CD14-positive monocyte (primary cell): ENCODE data around the gene KDM1B. TPM values are rescaled to one million over a fixed set of nuclear protein-coding genes. Genes with fewer than 3 reads are reported as not detected.
A peak's percentile ranks its signal among the peaks of the same experiment; 100 is the strongest.

ENCODE experiments used
- DNase-seq, 3 donors: peaks; one replicate each; pipeline ENCODE4 v3.0.0-alpha.2; 2011 to 2022
- H2AFZ ChIP-seq: 2 replicates; pipeline ENCODE4 v1.6.0; 2012; ENCODE audit warnings: mild to moderate bottlenecking, low read depth, low read length, inconsistent platforms; ENCODE audit not compliant: insufficient read depth, poor library complexity, severe bottlenecking
- H3K27ac ChIP-seq, 2 donors: 1 replicate in 1 of 2; 2 replicates in 1 of 2; pipeline ENCODE4 v1.5.1; 2012 to 2013; ENCODE audit warnings: low read length in 2 of 2, control low read depth in 1 of 2, inconsistent platforms in 1 of 2, low read depth in 1 of 2, mild to moderate bottlenecking in 1 of 2
- H3K27me3 ChIP-seq, 2 donors: one replicate each; pipeline versions ENCODE4 v1.6.0 to v1.6.1; 2011 to 2013; ENCODE audit warnings: low read length in 2 of 2; ENCODE audit not compliant: control insufficient read depth in 2 of 2, insufficient read depth in 2 of 2
- H3K36me3 ChIP-seq, 2 donors: replicated peaks in 1 of 2; 1 replicate in 1 of 2; 2 replicates in 1 of 2; pipeline versions ENCODE4 v1.5.1 to v1.6.1; 2012 to 2013; ENCODE audit warnings: low read length in 2 of 2, control low read depth in 1 of 2, inconsistent platforms in 1 of 2, mild to moderate bottlenecking in 1 of 2; ENCODE audit not compliant: insufficient read depth in 2 of 2, control insufficient read depth in 1 of 2
- H3K4me1 ChIP-seq, 2 donors: 1 replicate in 1 of 2; 2 replicates in 1 of 2; pipeline versions ENCODE4 v1.5.1 to v1.6.1; 2012 to 2013; ENCODE audit warnings: low read length in 2 of 2, control low read depth in 1 of 2, inconsistent platforms in 1 of 2, mild to moderate bottlenecking in 1 of 2, moderate library complexity in 1 of 2; ENCODE audit not compliant: insufficient read depth in 2 of 2, control insufficient read depth in 1 of 2
- H3K4me2 ChIP-seq: replicated peaks from 2 replicates; pipeline ENCODE3; 2012; ENCODE audit warnings: low read length, moderate library complexity, mild to moderate bottlenecking; ENCODE audit not compliant: poor library complexity, severe bottlenecking; ENCODE audit errors: extremely low read depth
- H3K4me3 ChIP-seq, 3 experiments: fragments of 200-600 bp in 1 of 3; sonication (generic) in 1 of 3; replicated peaks in 1 of 3; 1 replicate in 2 of 3; 2 replicates in 1 of 3; pipeline ENCODE4 v1.5.1; 2011 to 2013; ENCODE audit warnings: low read length in 3 of 3, mild to moderate bottlenecking in 3 of 3, control low read depth in 2 of 3, low read depth in 2 of 3, inconsistent platforms in 1 of 3, moderate library complexity in 1 of 3
- H3K79me2 ChIP-seq: 2 replicates; pipeline ENCODE4 v1.6.0; 2012; ENCODE audit warnings: mild to moderate bottlenecking, control low read depth, inconsistent platforms, low read length, moderate library complexity; ENCODE audit not compliant: insufficient read depth
- H3K9ac ChIP-seq: 2 replicates; pipeline ENCODE4 v1.6.0; 2017; ENCODE audit warnings: low read length, mild to moderate bottlenecking; ENCODE audit not compliant: insufficient read depth, poor library complexity, severe bottlenecking
- H3K9me3 ChIP-seq, 2 donors: replicated peaks in 1 of 2; 1 replicate in 1 of 2; 2 replicates in 1 of 2; pipeline versions ENCODE4 v1.5.1 to v1.6.1; 2012 to 2013; ENCODE audit warnings: low read length in 2 of 2, control low read depth in 1 of 2; ENCODE audit not compliant: control insufficient read depth in 1 of 2, insufficient read depth in 1 of 2
- H4K20me1 ChIP-seq: 2 replicates; pipeline ENCODE4 v1.6.0; 2012; ENCODE audit warnings: mild to moderate bottlenecking, low read length, control low read depth, moderate library complexity; ENCODE audit not compliant: insufficient read depth
- H3K27ac Mint-ChIP-seq, 7 donors: one replicate each; pipeline ENCODE4 v1.8.0; 2020; ENCODE audit warnings: mild to moderate bottlenecking in 7 of 7, mixed read lengths in 7 of 7, moderate library complexity in 6 of 7, inconsistent platforms in 2 of 7
- H3K27me3 Mint-ChIP-seq, 3 donors: one replicate each; pipeline ENCODE4 v1.8.0; 2021 to 2022; ENCODE audit warnings: low read depth in 3 of 3, mild to moderate bottlenecking in 3 of 3, mixed read lengths in 3 of 3, moderate library complexity in 3 of 3, inconsistent platforms in 1 of 3
- H3K36me3 Mint-ChIP-seq, 2 donors: one replicate each; pipeline ENCODE4 v1.8.0; 2020; ENCODE audit warnings: mixed read lengths in 2 of 2, inconsistent platforms in 1 of 2, mild to moderate bottlenecking in 1 of 2
- H3K4me1 Mint-ChIP-seq: one replicate; pipeline ENCODE4 v1.8.0; 2020; ENCODE audit warnings: mild to moderate bottlenecking, mixed read lengths
- H3K4me3 Mint-ChIP-seq, 2 donors: one replicate each; pipeline ENCODE4 v1.8.0; 2020; ENCODE audit warnings: mild to moderate bottlenecking in 2 of 2, mixed read lengths in 2 of 2, moderate library complexity in 1 of 2
- H3K9me3 Mint-ChIP-seq, 7 donors: one replicate each; pipeline ENCODE4 v1.8.0; 2020 to 2022; ENCODE audit warnings: mixed read lengths in 7 of 7, mild to moderate bottlenecking in 6 of 7, moderate library complexity in 6 of 7, inconsistent platforms in 2 of 7
- CTCF ChIP-seq: fragments of 200-600 bp; IDR thresholded peaks from one replicate; pipeline ENCODE4 v1.8.0; 2022; ENCODE audit warnings: antibody characterized with exemption, mild to moderate bottlenecking
- WGBS: methylation state at CpG from one replicate; pipeline ENCODE4 v1.1.5; 2013; ENCODE audit warnings: missing lambda C conversion rate; ENCODE audit not compliant: insufficient coverage; 5-methylcytosine and 5-hydroxymethylcytosine counted together
- intact Hi-C, 2 donors: fragments of 100-400 bp; cut with micrococcal nuclease; formaldehyde crosslinking; loops; one replicate each; pipeline versions ENCODE4 v1.15.0 to v1.15.1; 2023
- polyA plus RNA-seq, 3 donors: library from polyadenylated mRNA; depleted of rRNA in 1 of 3; unstranded in 2 of 3; stranded (reverse) in 1 of 3; fragments of 300-500 nt in 2 of 3; fragments of >200 nt in 1 of 3; fragmentation: Illumina TruSeq in 2 of 3; gene quantifications; 1 replicate in 2 of 3; 2 replicates in 1 of 3; pipeline ENCODE4 v1.2.3, GENCODE V29; 2012 to 2021

KDM1B gene
- polyA plus RNA-seq, 3 donors = 4.4 to 50.8 (median 24.1) TPM

- no peak overlapping the region for H3K4me3 Mint-ChIP-seq
- no peak overlapping the region for H3K4me2 ChIP-seq
- H3K36me3 Mint-ChIP-seq = peaks cover 68 to 90% of the 10 kb centered on the region in 2 donors
- no peaks in the 10 kb centered on the region for H3K9me3 ChIP-seq
- H3K9ac ChIP-seq = no peak overlapping the region
- no peak for TF ChIP-seq CTCF
- no peaks in the 10 kb centered on the region for H3K4me1 Mint-ChIP-seq
- H4K20me1 ChIP-seq = peaks cover 4% of the 10 kb centered on the region
- H3K27ac Mint-ChIP-seq = peak overlapping the region in 3 of 7 donors; percentile 2 to 58 (median 25)
- no peak overlapping the region for H3K4me3 ChIP-seq
- H3K27me3 Mint-ChIP-seq = no peaks in the 10 kb centered on the region
- H3K9me3 Mint-ChIP-seq = no peaks in the 10 kb centered on the region
- 97% methylated on average over 3 of the region's 3 CpGs for WGBS
- no peaks in the 10 kb centered on the region for H3K79me2 ChIP-seq
- no peak overlapping the region for H2AFZ ChIP-seq
- H3K4me1 ChIP-seq = no peaks in the 10 kb centered on the region
- H3K27me3 ChIP-seq = no peaks in the 10 kb centered on the region
- peaks cover 79 to 91% of the 10 kb centered on the region in 2 donors for H3K36me3 ChIP-seq
- no peak overlapping the region for H3K27ac ChIP-seq
- DNase-seq = no peak
- intact Hi-C loops = no loop called here
These were observed 12.7 kb upstream of the KDM1B start for GRCh38 chr6:18142591-18142861.

GRCh38 chr6:18147160-18147559, 8.1 kb upstream of the KDM1B start:
- H3K4me1 ChIP-seq = peaks cover 3 to 7% of the 10 kb centered on the region in 2 donors
- Mint-ChIP-seq H3K27ac (peak overlapping the region in 3 of 7 donors; percentile 28 to 48 (median 37)), H3K4me1 (peaks cover 14% of the 10 kb centered on the region), H3K36me3 (peaks cover 54 to 85% of the 10 kb centered on the region in 2 donors), H3K9me3 (no peaks in the 10 kb centered on the region), H3K4me3 (no peak overlapping the region), H3K27me3 (no peaks in the 10 kb centered on the region)
- TF ChIP-seq CTCF = no peak
- H3K9ac ChIP-seq = no peak overlapping the region
- DNase-seq = no peak
- no peaks in the 10 kb centered on the region for H3K9me3 ChIP-seq
- peaks cover 4% of the 10 kb centered on the region for H4K20me1 ChIP-seq
- no peak overlapping the region for H3K4me2 ChIP-seq
- intact Hi-C loops = no loop called here
- no peak overlapping the region for H3K4me3 ChIP-seq
- H3K27me3 ChIP-seq = no peaks in the 10 kb centered on the region
- WGBS = no CpG with 5 or more reads among the region's 2 CpGs
- no peak overlapping the region for H2AFZ ChIP-seq
- peaks cover 26% of the 10 kb centered on the region for H3K79me2 ChIP-seq
- H3K36me3 ChIP-seq = peaks cover 57 to 61% of the 10 kb centered on the region in 2 donors
- no peak overlapping the region for H3K27ac ChIP-seq
